HEK293 (cell line): ENCODE measurements around the gene RBAK.

Experiments used
- CTCF ChIA-PET: fragments of 350-600 bp; formaldehyde crosslinking; extraction: SDS; loops from one replicate; lab custom pipeline; 2021; ENCODE audit warnings: antibody characterized with exemption; lab: Yijun Ruan, JAX
- POLR2A ChIA-PET: fragments of 300-600 bp; formaldehyde crosslinking; extraction: SDS; loops from one replicate; lab custom pipeline; 2020; ENCODE audit warnings: antibody characterized with exemption, inconsistent platforms; lab: Yijun Ruan, JAX
- H3K27ac ChIP-seq: fragments of 200-500 bp; sonication (Bioruptor generic); 2 replicates; pipeline ENCODE4 v1.5.1; 2014; ENCODE audit warnings: low read depth, low read length, control low read depth, inconsistent platforms; ENCODE audit errors: extremely low read depth
- H3K36me3 ChIP-seq, 2 experiments: fragments of 200-500 bp in 1 of 2; sonication (Bioruptor generic) in 1 of 2; 1 replicate in 1 of 2; 2 replicates in 1 of 2; pipeline ENCODE4 v1.5.1; 2014 to 2017; ENCODE audit warnings: inconsistent platforms in 2 of 2, low read length in 2 of 2; ENCODE audit not compliant: control insufficient read depth in 2 of 2, insufficient read depth in 1 of 2
- H3K4me1 ChIP-seq: fragments of 200-500 bp; sonication (Bioruptor generic); 2 replicates; pipeline ENCODE4 v1.5.1; 2014; ENCODE audit warnings: mild to moderate bottlenecking, low read length, inconsistent platforms; ENCODE audit not compliant: control insufficient read depth, insufficient read depth
- H3K4me3 ChIP-seq: 2 replicates; pipeline ENCODE4 v1.5.1; 2011; ENCODE audit warnings: low read depth, mild to moderate bottlenecking, control low read depth, low read length, moderate library complexity
- H3K9me3 ChIP-seq: fragments of 200-500 bp; sonication (Bioruptor generic); 2 replicates; pipeline ENCODE4 v1.5.1; 2014; ENCODE audit warnings: low read depth, low read length, inconsistent platforms; ENCODE audit not compliant: control insufficient read depth, insufficient read depth
- GLIS1 ChIP-seq: fragments of 450-650 bp; formaldehyde crosslinking; IDR thresholded peaks from 2 replicates; pipeline ENCODE4 v1.5.1; 2016; ENCODE audit warnings: missing biosample characterization, missing genetic modification characterization
- PRDM1 ChIP-seq: fragments of 450-650 bp; formaldehyde crosslinking; IDR thresholded peaks from 2 replicates; pipeline ENCODE4; 2016; ENCODE audit warnings: missing biosample characterization, missing genetic modification characterization
- WT1 ChIP-seq: fragments of 450-650 bp; formaldehyde crosslinking; IDR thresholded peaks from 2 replicates; pipeline ENCODE4 v1.5.1; 2016; ENCODE audit warnings: missing biosample characterization, missing genetic modification characterization
- ZNF175 ChIP-seq: fragments of 450-650 bp; formaldehyde crosslinking; IDR thresholded peaks from 2 replicates; pipeline ENCODE4 v1.5.1; 2016; ENCODE audit warnings: missing biosample characterization, missing genetic modification characterization
- ZNF18 ChIP-seq: fragments of 450-650 bp; formaldehyde crosslinking; IDR thresholded peaks from 2 replicates; pipeline ENCODE4 v1.5.1; 2016; ENCODE audit warnings: missing biosample characterization, missing genetic modification characterization
- ZNF324 ChIP-seq: fragments of 450-650 bp; formaldehyde crosslinking; IDR thresholded peaks from 2 replicates; pipeline ENCODE4 v1.5.1; 2016; ENCODE audit warnings: missing biosample characterization, missing genetic modification characterization
- ZNF529 ChIP-seq: fragments of 450-650 bp; formaldehyde crosslinking; IDR thresholded peaks from 2 replicates; pipeline ENCODE4 v1.5.1; 2017; ENCODE audit warnings: missing genetic modification characterization, missing biosample characterization; ENCODE audit not compliant: insufficient replicate concordance
- ZNF544 ChIP-seq: fragments of 450-650 bp; formaldehyde crosslinking; IDR thresholded peaks from 2 replicates; pipeline ENCODE4 v1.5.0; 2017; ENCODE audit warnings: missing biosample characterization, missing genetic modification characterization
- ZNF626 ChIP-seq: fragments of 450-650 bp; sonication (Bioruptor Pico); formaldehyde crosslinking; IDR thresholded peaks from 2 replicates; pipeline ENCODE4 v1.5.1; 2018; ENCODE audit warnings: missing biosample characterization, missing genetic modification characterization, inconsistent platforms
- ZNF654 ChIP-seq: fragments of 450-650 bp; formaldehyde crosslinking; IDR thresholded peaks from 2 replicates; pipeline ENCODE4 v1.5.1; 2016; ENCODE audit warnings: low read depth, missing biosample characterization, missing genetic modification characterization
- ZXDB ChIP-seq: fragments of 450-650 bp; formaldehyde crosslinking; IDR thresholded peaks from 2 replicates; pipeline ENCODE4 v1.5.1; 2016; ENCODE audit warnings: missing biosample characterization, missing genetic modification characterization
- TF ChIP-seq, protein P1 (sequence below): fragments of 450-650 bp; formaldehyde crosslinking; IDR thresholded peaks from 2 replicates; pipeline ENCODE4 v1.5.1; 2016; ENCODE audit warnings: missing biosample characterization, missing genetic modification characterization
- TF ChIP-seq, protein P2 (sequence below): fragments of 450-650 bp; formaldehyde crosslinking; IDR thresholded peaks from 2 replicates; pipeline ENCODE4 v1.5.1; 2016; ENCODE audit warnings: missing biosample characterization, missing genetic modification characterization
- TF ChIP-seq, protein P3 (sequence below): sonication (generic); formaldehyde crosslinking; IDR thresholded peaks from 2 replicates; pipeline ENCODE4 v1.8.1; 2022; ENCODE audit warnings: mild to moderate bottlenecking, moderate library complexity, missing genetic modification reagents
- TF ChIP-seq, protein P4 (sequence below): fragments of 450-650 bp; formaldehyde crosslinking; conservative IDR thresholded peaks from 2 replicates; pipeline ENCODE4 v1.5.1; 2016; ENCODE audit warnings: low read depth, missing biosample characterization, missing genetic modification characterization
- TF ChIP-seq, protein P5 (sequence below): fragments of 450-650 bp; formaldehyde crosslinking; IDR thresholded peaks from 2 replicates; pipeline ENCODE4 v1.5.1; 2016; ENCODE audit warnings: missing biosample characterization, missing genetic modification characterization
- TF ChIP-seq, protein P6 (sequence below): fragments of 450-650 bp; formaldehyde crosslinking; IDR thresholded peaks from 2 replicates; pipeline ENCODE4 v1.5.1; 2017; ENCODE audit warnings: missing biosample characterization, mild to moderate bottlenecking, missing genetic modification characterization, moderate library complexity
- TF ChIP-seq, protein P7 (sequence below): fragments of 450-650 bp; formaldehyde crosslinking; IDR thresholded peaks from 2 replicates; pipeline ENCODE4 v1.5.1; 2016; ENCODE audit warnings: missing biosample characterization, missing genetic modification characterization

The RBAK gene

DNA sequence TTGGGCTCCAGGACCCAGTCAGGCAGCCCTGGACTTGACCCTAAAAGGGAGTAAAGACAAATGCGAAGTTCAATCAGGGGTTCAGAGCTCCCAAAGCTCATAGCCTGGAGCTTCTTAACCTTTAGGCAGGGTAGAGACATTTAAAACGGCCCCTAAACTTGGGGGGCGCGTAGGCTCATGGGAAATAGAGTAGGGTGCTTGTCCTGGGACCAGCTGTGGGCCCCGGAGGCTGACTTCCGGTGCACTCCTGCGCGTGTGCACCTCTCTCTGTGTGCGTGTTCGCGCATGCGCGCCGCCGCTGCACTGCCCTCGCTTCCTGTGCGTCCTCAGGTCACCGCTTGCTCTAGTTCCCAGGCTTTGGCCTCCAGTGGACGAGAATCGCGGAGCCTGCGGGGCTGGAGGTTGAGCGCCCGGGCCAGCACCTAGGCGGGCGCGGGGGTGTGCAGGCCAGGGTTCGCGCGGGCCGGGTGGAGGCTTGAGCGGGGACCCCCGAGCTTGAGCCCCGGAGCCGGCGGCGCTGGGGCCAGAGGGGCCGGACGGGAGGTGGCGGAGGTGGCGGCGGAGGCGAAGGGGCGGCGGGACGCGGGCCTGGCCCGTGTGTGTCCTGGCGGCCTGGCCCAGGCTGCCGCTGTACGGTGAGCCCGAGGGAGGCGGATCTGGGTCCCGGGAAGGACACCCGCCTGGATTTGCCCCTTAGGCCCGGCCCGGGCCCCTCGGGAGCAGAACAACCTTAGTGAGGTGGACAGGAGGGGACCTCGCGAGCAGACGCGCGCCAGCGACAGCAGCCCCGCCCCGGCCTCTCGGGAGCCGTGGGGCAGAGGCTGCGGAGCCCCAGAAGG is at the start of gene RBAK:
Gene RBAK (plus strand): TSS at position 303 of the 839 bp plus-strand sequence. CDS start 2,217 bp downstream, outside the sequence.
- Histone ChIP-seq H3K9me3 (no peaks in the 10 kb centered on the region), H3K36me3 (peaks cover 20 to 24% of the 10 kb centered on the region in 2 experiments; a peak in 2 of 3 replicates), H3K4me1 (no peaks in the 10 kb centered on the region), H3K4me3 (peak within 1 kb of the TSS; percentile 85), H3K27ac (peak within 1 kb of the TSS; percentile 67)
- CTCF ChIA-PET = interaction anchor here (0.6 to 0.7 kb wide), 2 partner anchors 10 to 20 kb away, joined by 3 read pairs; no protein-coding TSS in a partner anchor
- POLR2A ChIA-PET = interaction anchor here (0.7 to 1.2 kb wide), 5 partner anchors 10 to 270 kb away, joined by 3 to 4 read pairs (median 3); partner anchors contain the start of gene AP5Z1
- TF ChIP-seq, protein P1, sequence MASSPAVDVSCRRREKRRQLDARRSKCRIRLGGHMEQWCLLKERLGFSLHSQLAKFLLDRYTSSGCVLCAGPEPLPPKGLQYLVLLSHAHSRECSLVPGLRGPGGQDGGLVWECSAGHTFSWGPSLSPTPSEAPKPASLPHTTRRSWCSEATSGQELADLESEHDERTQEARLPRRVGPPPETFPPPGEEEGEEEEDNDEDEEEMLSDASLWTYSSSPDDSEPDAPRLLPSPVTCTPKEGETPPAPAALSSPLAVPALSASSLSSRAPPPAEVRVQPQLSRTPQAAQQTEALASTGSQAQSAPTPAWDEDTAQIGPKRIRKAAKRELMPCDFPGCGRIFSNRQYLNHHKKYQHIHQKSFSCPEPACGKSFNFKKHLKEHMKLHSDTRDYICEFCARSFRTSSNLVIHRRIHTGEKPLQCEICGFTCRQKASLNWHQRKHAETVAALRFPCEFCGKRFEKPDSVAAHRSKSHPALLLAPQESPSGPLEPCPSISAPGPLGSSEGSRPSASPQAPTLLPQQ = peak; percentile 100
- TF ChIP-seq, protein P2, sequence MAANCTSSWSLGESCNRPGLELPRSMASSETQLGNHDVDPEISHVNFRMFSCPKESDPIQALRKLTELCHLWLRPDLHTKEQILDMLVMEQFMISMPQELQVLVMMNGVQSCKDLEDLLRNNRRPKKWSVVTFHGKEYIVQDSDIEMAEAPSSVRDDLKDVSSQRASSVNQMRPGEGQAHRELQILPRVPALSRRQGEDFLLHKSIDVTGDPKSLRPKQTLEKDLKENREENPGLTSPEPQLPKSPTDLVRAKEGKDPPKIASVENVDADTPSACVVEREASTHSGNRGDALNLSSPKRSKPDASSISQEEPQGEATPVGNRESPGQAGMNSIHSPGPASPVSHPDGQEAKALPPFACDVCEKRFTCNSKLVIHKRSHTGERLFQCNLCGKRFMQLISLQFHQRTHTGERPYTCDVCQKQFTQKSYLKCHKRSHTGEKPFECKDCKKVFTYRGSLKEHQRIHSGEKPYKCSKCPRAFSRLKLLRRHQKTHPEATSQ (tag by site-specific recombination) = no peak
- TF ChIP-seq PRDM1 (tag by site-specific recombination) (no peak), ZNF175 (tag by site-specific recombination) (no peak), ZNF529 (tag by site-specific recombination) (no peak), GLIS1 (no peak), ZNF654 (no peak), ZNF324 (tag by site-specific recombination) (no peak), ZNF544 (no peak), ZNF18 (tag by site-specific recombination) (no peak), WT1 (tag by site-specific recombination) (no peak), ZNF626 (tag by site-specific recombination) (no peak), ZXDB (0 out of 2 replicates have a peak, but pooled peaks have one; percentile 35)
- TF ChIP-seq, protein P3, sequence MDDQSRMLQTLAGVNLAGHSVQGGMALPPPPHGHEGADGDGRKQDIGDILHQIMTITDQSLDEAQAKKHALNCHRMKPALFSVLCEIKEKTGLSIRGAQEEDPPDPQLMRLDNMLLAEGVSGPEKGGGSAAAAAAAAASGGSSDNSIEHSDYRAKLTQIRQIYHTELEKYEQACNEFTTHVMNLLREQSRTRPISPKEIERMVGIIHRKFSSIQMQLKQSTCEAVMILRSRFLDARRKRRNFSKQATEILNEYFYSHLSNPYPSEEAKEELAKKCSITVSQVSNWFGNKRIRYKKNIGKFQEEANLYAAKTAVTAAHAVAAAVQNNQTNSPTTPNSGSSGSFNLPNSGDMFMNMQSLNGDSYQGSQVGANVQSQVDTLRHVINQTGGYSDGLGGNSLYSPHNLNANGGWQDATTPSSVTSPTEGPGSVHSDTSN = peak; percentile 54; the same call in 1 of the 2 replicates
- TF ChIP-seq, protein P4, sequence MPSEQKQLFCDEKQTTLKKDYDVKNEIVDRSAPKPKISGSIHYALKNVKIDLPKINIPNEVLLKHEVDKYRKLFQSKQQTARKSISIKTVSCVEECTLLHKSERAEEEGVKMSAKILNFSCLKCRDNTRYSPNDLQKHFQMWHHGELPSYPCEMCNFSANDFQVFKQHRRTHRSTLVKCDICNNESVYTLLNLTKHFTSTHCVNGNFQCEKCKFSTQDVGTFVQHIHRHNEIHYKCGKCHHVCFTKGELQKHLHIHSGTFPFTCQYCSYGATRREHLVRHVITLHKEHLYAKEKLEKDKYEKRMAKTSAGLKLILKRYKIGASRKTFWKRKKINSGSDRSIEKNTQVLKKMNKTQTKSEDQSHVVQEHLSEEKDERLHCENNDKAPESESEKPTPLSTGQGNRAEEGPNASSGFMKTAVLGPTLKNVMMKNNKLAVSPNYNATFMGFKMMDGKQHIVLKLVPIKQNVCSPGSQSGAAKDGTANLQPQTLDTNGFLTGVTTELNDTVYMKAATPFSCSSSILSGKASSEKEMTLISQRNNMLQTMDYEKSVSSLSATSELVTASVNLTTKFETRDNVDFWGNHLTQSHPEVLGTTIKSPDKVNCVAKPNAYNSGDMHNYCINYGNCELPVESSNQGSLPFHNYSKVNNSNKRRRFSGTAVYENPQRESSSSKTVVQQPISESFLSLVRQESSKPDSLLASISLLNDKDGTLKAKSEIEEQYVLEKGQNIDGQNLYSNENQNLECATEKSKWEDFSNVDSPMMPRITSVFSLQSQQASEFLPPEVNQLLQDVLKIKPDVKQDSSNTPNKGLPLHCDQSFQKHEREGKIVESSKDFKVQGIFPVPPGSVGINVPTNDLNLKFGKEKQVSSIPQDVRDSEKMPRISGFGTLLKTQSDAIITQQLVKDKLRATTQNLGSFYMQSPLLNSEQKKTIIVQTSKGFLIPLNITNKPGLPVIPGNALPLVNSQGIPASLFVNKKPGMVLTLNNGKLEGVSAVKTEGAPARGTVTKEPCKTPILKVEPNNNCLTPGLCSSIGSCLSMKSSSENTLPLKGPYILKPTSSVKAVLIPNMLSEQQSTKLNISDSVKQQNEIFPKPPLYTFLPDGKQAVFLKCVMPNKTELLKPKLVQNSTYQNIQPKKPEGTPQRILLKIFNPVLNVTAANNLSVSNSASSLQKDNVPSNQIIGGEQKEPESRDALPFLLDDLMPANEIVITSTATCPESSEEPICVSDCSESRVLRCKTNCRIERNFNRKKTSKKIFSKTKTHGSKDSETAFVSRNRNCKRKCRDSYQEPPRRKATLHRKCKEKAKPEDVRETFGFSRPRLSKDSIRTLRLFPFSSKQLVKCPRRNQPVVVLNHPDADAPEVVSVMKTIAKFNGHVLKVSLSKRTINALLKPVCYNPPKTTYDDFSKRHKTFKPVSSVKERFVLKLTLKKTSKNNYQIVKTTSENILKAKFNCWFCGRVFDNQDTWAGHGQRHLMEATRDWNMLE (tag by site-specific recombination) = peak; percentile 96
- TF ChIP-seq, protein P5, sequence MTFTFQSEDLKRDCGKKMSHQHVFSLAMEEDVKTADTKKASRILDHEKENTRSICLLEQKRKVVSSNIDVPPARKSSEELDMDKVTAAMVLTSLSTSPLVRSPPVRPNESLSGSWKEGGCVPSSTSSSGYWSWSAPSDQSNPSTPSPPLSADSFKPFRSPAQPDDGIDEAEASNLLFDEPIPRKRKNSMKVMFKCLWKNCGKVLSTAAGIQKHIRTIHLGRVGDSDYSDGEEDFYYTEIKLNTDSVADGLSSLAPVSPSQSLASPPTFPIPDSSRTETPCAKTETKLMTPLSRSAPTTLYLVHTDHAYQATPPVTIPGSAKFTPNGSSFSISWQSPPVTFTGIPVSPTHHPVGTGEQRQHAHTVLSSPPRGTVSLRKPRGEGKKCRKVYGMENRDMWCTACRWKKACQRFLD (tag by site-specific recombination) = no peak
- TF ChIP-seq, protein P6, sequence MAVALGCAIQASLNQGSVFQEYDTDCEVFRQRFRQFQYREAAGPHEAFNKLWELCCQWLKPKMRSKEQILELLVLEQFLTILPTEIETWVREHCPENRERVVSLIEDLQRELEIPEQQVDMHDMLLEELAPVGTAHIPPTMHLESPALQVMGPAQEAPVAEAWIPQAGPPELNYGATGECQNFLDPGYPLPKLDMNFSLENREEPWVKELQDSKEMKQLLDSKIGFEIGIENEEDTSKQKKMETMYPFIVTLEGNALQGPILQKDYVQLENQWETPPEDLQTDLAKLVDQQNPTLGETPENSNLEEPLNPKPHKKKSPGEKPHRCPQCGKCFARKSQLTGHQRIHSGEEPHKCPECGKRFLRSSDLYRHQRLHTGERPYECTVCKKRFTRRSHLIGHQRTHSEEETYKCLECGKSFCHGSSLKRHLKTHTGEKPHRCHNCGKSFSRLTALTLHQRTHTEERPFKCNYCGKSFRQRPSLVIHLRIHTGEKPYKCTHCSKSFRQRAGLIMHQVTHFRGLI (tag by site-specific recombination) = no peak
- TF ChIP-seq, protein P7, sequence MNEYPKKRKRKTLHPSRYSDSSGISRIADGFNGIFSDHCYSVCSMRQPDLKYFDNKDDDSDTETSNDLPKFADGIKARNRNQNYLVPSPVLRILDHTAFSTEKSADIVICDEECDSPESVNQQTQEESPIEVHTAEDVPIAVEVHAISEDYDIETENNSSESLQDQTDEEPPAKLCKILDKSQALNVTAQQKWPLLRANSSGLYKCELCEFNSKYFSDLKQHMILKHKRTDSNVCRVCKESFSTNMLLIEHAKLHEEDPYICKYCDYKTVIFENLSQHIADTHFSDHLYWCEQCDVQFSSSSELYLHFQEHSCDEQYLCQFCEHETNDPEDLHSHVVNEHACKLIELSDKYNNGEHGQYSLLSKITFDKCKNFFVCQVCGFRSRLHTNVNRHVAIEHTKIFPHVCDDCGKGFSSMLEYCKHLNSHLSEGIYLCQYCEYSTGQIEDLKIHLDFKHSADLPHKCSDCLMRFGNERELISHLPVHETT (tag by site-specific recombination) = no peak
